Small intestine (tissue), 7 donors: ENCODE data around the gene LPP. TPM values are rescaled to one million over a fixed set of nuclear protein-coding genes. Genes with fewer than 3 reads are reported as not detected.

Source experiments
- DNase-seq, 2 donors: peaks; one replicate each; pipeline versions ENCODE4 v3.0.0 to v3.0.0-alpha.2; 2013
- FAIRE-seq: peaks from 2 replicates; lab custom pipeline; 2012; peaks lifted over from hg19 to GRCh38; lab: Jason Lieb, UNC
- H3K27ac ChIP-seq, 3 donors: one replicate each; pipeline ENCODE4 v1.5.1; 2013; ENCODE audit warnings: low read length in 2 of 3, mild to moderate bottlenecking in 2 of 3, control low read depth in 1 of 3, inconsistent platforms in 1 of 3, low read depth in 1 of 3, moderate library complexity in 1 of 3
- H3K27me3 ChIP-seq, 3 donors: one replicate each; pipeline ENCODE4 v1.6.1; 2013; ENCODE audit warnings: low read length in 3 of 3, inconsistent platforms in 1 of 3; ENCODE audit not compliant: control insufficient read depth in 3 of 3, insufficient read depth in 3 of 3
- H3K36me3 ChIP-seq, 3 donors: one replicate each; pipeline ENCODE4 v1.6.1; 2013; ENCODE audit warnings: low read length in 3 of 3, inconsistent platforms in 1 of 3, low read depth in 1 of 3, mild to moderate bottlenecking in 1 of 3, moderate library complexity in 1 of 3; ENCODE audit not compliant: control insufficient read depth in 3 of 3, insufficient read depth in 2 of 3
- H3K4me1 ChIP-seq, 3 donors: one replicate each; pipeline ENCODE4 v1.6.1; 2013; ENCODE audit warnings: low read length in 2 of 3, inconsistent platforms in 1 of 3, low read depth in 1 of 3, mild to moderate bottlenecking in 1 of 3, moderate library complexity in 1 of 3; ENCODE audit not compliant: control insufficient read depth in 3 of 3, insufficient read depth in 2 of 3
- H3K4me3 ChIP-seq, 3 donors: one replicate each; pipeline ENCODE4 v1.5.1; 2013; ENCODE audit warnings: low read length in 3 of 3, control low read depth in 1 of 3, inconsistent platforms in 1 of 3, low read depth in 1 of 3, mild to moderate bottlenecking in 1 of 3, moderate library complexity in 1 of 3
- H3K9me3 ChIP-seq, 2 donors: one replicate each; pipeline ENCODE4 v1.6.1; 2013; ENCODE audit warnings: low read depth in 1 of 2, low read length in 1 of 2; ENCODE audit not compliant: control insufficient read depth in 2 of 2, insufficient read depth in 1 of 2
- WGBS, 3 donors: extraction: QIAGEN DNeasy Blood & Tissue Kit; methylation state at CpG; one replicate each; pipeline ENCODE4 v1.1.7; 2013; 5-methylcytosine and 5-hydroxymethylcytosine counted together
- polyA plus RNA-seq, 4 donors: library from polyadenylated mRNA; stranded (reverse) in 3 of 4; unstranded in 1 of 4; fragments of 200-250 nt in 3 of 4; fragments of 120-200 nt in 1 of 4; gene quantifications; one replicate each; pipeline versions ENCODE4 v1.2.1 to v1.2.3, GENCODE V29; 2013
- donor health status: healthy with polysubstance abuse.
- donor health status: control.
- donor health status: control.
- donor health status: Bipolar disorder and iron deficiency.
- donor health status: healthy.

LPP gene
- polyA plus RNA-seq, 4 donors = 5.4 to 35.8 (median 12.4) TPM

- no peak overlapping the region for H3K27ac ChIP-seq
- 86 to 91% (median 91%) methylated on average over 3 of the region's 3 CpGs for WGBS, 3 donors
These were observed 722.4 kb downstream of the LPP start for GRCh38 chr3:188876370-188876769.

GRCh38 chr3:188877381-188877780 lies 723.4 kb downstream of the LPP start:
- 80 to 88% (median 87%) methylated on average over 3 of the region's 3 CpGs for WGBS, 3 donors
- peaks cover 0 to 11% (median 6%) of the 10 kb centered on the region in 3 donors for H3K36me3 ChIP-seq
- no peaks in the 10 kb centered on the region for H3K4me1 ChIP-seq
- H3K27me3 ChIP-seq = no peaks in the 10 kb centered on the region
- DNase-seq (no peak), FAIRE-seq (no peak)
- no peaks in the 10 kb centered on the region for H3K9me3 ChIP-seq
- no peak overlapping the region for H3K27ac ChIP-seq
- H3K4me3 ChIP-seq = no peak overlapping the region

More at GRCh38 chr3:188876370-188876769, 722.4 kb downstream of the LPP start:
- no peaks in the 10 kb centered on the region for H3K27me3 ChIP-seq
- H3K4me1 ChIP-seq = no peaks in the 10 kb centered on the region
- H3K4me3 ChIP-seq = no peak overlapping the region
- H3K9me3 ChIP-seq = no peaks in the 10 kb centered on the region
- DNase-seq (no peak), FAIRE-seq (no peak)
- peaks cover 0 to 13% (median 6%) of the 10 kb centered on the region in 3 donors for H3K36me3 ChIP-seq

GRCh38 chr3:188878076-188878475 lies 724.1 kb downstream of the LPP start:
- Histone ChIP-seq H3K36me3 (peaks cover 0 to 8% (median 2%) of the 10 kb centered on the region in 3 donors), H3K4me1 (no peaks in the 10 kb centered on the region), H3K9me3 (no peaks in the 10 kb centered on the region), H3K4me3 (no peak overlapping the region), H3K27ac (no peak overlapping the region), H3K27me3 (no peaks in the 10 kb centered on the region)
- 96 to 100% (median 97%) methylated on average over 2 of the region's 2 CpGs for WGBS, 3 donors
- DNase-seq (no peak), FAIRE-seq (no peak)

- DNase-seq (no peak), FAIRE-seq (no peak)
- Histone ChIP-seq H3K4me1 (no peaks in the 10 kb centered on the region), H3K36me3 (peaks cover 0 to 4% (median 0%) of the 10 kb centered on the region in 3 donors), H3K9me3 (no peaks in the 10 kb centered on the region), H3K27me3 (no peaks in the 10 kb centered on the region), H3K4me3 (no peak overlapping the region), H3K27ac (no peak overlapping the region)
These were observed 728.1 kb downstream of the LPP start for GRCh38 chr3:188881954-188882641.

- H3K4me1 ChIP-seq = no peaks in the 10 kb centered on the region
- FAIRE-seq = no peak
These were observed 730.5 kb downstream of the LPP start for GRCh38 chr3:188884299-188885043.

GRCh38 chr3:188888321-188889053 lies 734.5 kb downstream of the LPP start:
- 92 to 96% (median 96%) methylated on average over 14 of the region's 14 CpGs for WGBS, 3 donors
- Histone ChIP-seq H3K27me3 (no peaks in the 10 kb centered on the region), H3K4me3 (no peak overlapping the region), H3K36me3 (peaks cover 0 to 6% (median 2%) of the 10 kb centered on the region in 3 donors), H3K9me3 (no peaks in the 10 kb centered on the region), H3K27ac (no peak overlapping the region), H3K4me1 (peaks cover 0 to 3% (median 0%) of the 10 kb centered on the region in 3 donors)
- DNase-seq = no peak
- FAIRE-seq = no peak

More at GRCh38 chr3:188884299-188885043, 730.5 kb downstream of the LPP start:
- H3K9me3 ChIP-seq = no peaks in the 10 kb centered on the region
- DNase-seq = no peak
- no peaks in the 10 kb centered on the region for H3K27me3 ChIP-seq
- 91 to 97% (median 97%) methylated on average over 11 of the region's 11 CpGs for WGBS, 3 donors
- H3K36me3 ChIP-seq = peaks cover 0 to 5% (median 2%) of the 10 kb centered on the region in 3 donors
- no peak overlapping the region for H3K27ac ChIP-seq
- no peak overlapping the region for H3K4me3 ChIP-seq

- no peak overlapping the region for H3K27ac ChIP-seq
- WGBS, 3 donors = 84 to 94% (median 87%) methylated on average over 4 of the region's 4 CpGs
- peaks cover 0 to 3% (median 0%) of the 10 kb centered on the region in 3 donors for H3K4me1 ChIP-seq
- H3K36me3 ChIP-seq = peaks cover 0 to 6% (median 1%) of the 10 kb centered on the region in 3 donors
- no peak for DNase-seq
- no peaks in the 10 kb centered on the region for H3K27me3 ChIP-seq
- no peaks in the 10 kb centered on the region for H3K9me3 ChIP-seq
- no peak overlapping the region for H3K4me3 ChIP-seq
- FAIRE-seq = no peak
These were observed 735.1 kb downstream of the LPP start for GRCh38 chr3:188889054-188889491.
